Brain microvascular endothelial cell (primary cell): Measurements from ENCODE around the gene SRSF11.

ENCODE experiments used
- DNase-seq: peaks from one replicate; pipeline ENCODE4 v3.0.0-alpha.2; 2020
- H3K27ac ChIP-seq: fragments of 250-450 bp; sonication (Bioruptor Pico); 2 replicates; pipeline ENCODE4 v1.5.1; 2020; ENCODE audit warnings: mild to moderate bottlenecking, moderate library complexity
- H3K27me3 ChIP-seq: fragments of 250-450 bp; sonication (Bioruptor Pico); replicated peaks from 2 replicates; pipeline ENCODE4 v1.5.1; 2020; ENCODE audit warnings: mild to moderate bottlenecking
- H3K36me3 ChIP-seq: fragments of 250-450 bp; sonication (Bioruptor Pico); replicated peaks from 2 replicates; pipeline ENCODE4 v1.5.1; 2020; ENCODE audit warnings: mild to moderate bottlenecking
- H3K4me3 ChIP-seq: 2 replicates; pipeline ENCODE4 v1.5.1; 2011; ENCODE audit warnings: low read depth, mild to moderate bottlenecking, control low read depth, low read length, moderate library complexity
- CTCF ChIP-seq: IDR thresholded peaks from 2 replicates; pipeline ENCODE4 v1.5.1; 2011; ENCODE audit warnings: low read depth, mild to moderate bottlenecking, moderate library complexity, low read length, control low read depth, inconsistent platforms; ENCODE audit errors: missing control alignments
- in situ Hi-C: cut with HindIII; loops from 2 replicates; pipeline ENCODE4 v1.10.0; 2017; ENCODE audit warnings: low sequenced_read_pairs, low pct_ligation_motif_present

The SRSF11 gene

GRCh38 chr1:70195342-70195741 is 25.8 kb upstream of the SRSF11 start:
- in situ Hi-C loops, result no loop called here
- H3K27ac ChIP-seq, result no peak overlapping the region
- no peaks in the 10 kb centered on the region for H3K36me3 ChIP-seq
- no peak for TF ChIP-seq CTCF
- no peak for DNase-seq
- H3K4me3 ChIP-seq, result no peak overlapping the region
- H3K27me3 ChIP-seq, result no peaks in the 10 kb centered on the region

GRCh38 chr1:70196333-70196732 is 24.8 kb upstream of the SRSF11 start:
- DNase-seq, result no peak
- no peak for TF ChIP-seq CTCF
- H3K27ac ChIP-seq, result no peak overlapping the region
- no peaks in the 10 kb centered on the region for H3K36me3 ChIP-seq
- no peaks in the 10 kb centered on the region for H3K27me3 ChIP-seq
- in situ Hi-C loops, result no loop called here
- no peak overlapping the region for H3K4me3 ChIP-seq

DNA sequence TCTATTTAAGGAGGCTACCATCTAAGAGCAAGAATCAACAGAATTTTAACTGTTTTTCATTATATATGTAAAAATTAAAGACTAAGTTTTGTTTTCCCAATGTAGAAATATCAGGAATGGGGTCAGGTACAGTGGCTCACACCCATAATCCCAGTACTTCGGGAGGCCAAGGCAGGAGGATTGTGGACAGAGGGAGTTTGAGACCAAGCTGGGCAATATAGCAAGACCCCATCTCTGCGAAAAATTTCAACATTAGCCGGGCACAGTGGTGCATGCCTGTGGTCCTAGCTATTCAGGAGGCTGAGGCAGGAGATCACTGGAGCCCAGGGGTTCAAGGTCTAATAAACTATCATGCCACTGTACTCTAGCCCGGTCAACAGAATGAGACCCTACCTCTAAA is 21.1 kb upstream of the SRSF11 start:
- Histone ChIP-seq H3K36me3 (no peaks in the 10 kb centered on the region), H3K27ac (no peak overlapping the region), H3K27me3 (no peaks in the 10 kb centered on the region), H3K4me3 (no peak overlapping the region)
- no peak for TF ChIP-seq CTCF
- in situ Hi-C loops, result no loop called here
- DNase-seq, result no peak

- H3K4me3 ChIP-seq, result no peak overlapping the region
- TF ChIP-seq CTCF, result no peak
- no peaks in the 10 kb centered on the region for H3K36me3 ChIP-seq
- DNase-seq, result no peak
- in situ Hi-C loops, result no loop called here
- H3K27me3 ChIP-seq, result no peaks in the 10 kb centered on the region
- H3K27ac ChIP-seq, result no peak overlapping the region
Measured at GRCh38 chr1:70202173-70202758, 18.9 kb upstream of the SRSF11 start.

DNA sequence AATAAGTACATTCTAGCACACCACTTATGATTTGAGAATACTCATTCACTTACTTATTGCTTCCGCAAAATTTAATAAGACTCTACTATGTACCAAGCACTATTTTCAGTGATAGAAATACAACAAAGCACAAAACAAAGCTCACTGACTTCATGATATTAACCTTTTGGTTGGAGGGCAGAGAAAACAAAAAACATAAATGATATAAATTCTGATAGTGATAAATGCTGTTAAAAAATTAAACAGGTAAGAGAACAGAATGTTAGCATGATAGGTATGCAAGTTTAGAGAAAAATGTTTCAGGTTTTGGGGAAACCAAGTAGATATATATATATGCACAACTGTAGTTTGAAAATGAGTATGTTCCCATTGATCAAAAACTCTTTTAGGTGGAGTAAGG is 17.0 kb upstream of the SRSF11 start:
- DNase-seq, result no peak
- Histone ChIP-seq H3K27me3 (no peaks in the 10 kb centered on the region), H3K27ac (no peak overlapping the region), H3K4me3 (peak overlapping the region; percentile 96), H3K36me3 (peaks cover 6% of the 10 kb centered on the region)
- in situ Hi-C loops, result no loop called here
- no peak for TF ChIP-seq CTCF

- H3K4me3 ChIP-seq, result peak overlapping the region; percentile 96
- in situ Hi-C loops, result no loop called here
- no peak for TF ChIP-seq CTCF
- H3K27ac ChIP-seq, result no peak overlapping the region
- H3K27me3 ChIP-seq, result no peaks in the 10 kb centered on the region
- H3K36me3 ChIP-seq, result peaks cover 6% of the 10 kb centered on the region
- DNase-seq, result no peak
Measured at GRCh38 chr1:70204600-70204999, 16.6 kb upstream of the SRSF11 start.
